Endodermal cell (in vitro differentiated cells): ENCODE data around the gene RUNX1. TPM values are rescaled to one million over a fixed set of nuclear protein-coding genes. Genes with fewer than 3 reads are reported as not detected.

Experiments
- DNase-seq: peaks from one replicate; pipeline ENCODE4 v3.0.0-alpha.2; 2017
- H3K27ac ChIP-seq: 2 replicates; pipeline ENCODE4 v1.5.1; 2013; ENCODE audit warnings: mild to moderate bottlenecking, low read depth, low read length, moderate library complexity
- H3K27me3 ChIP-seq: 2 replicates; pipeline ENCODE4 v1.6.1; 2013; ENCODE audit warnings: mild to moderate bottlenecking, low read length, moderate library complexity; ENCODE audit not compliant: insufficient read depth, control insufficient read depth, poor library complexity, severe bottlenecking
- H3K36me3 ChIP-seq: 2 replicates; pipeline ENCODE4 v1.7.0; 2013; ENCODE audit warnings: mild to moderate bottlenecking, low read length, moderate library complexity; ENCODE audit not compliant: control insufficient read depth, insufficient read depth
- H3K4me1 ChIP-seq: one replicate; pipeline ENCODE4 v1.7.0; 2013; ENCODE audit warnings: low read length; ENCODE audit not compliant: control insufficient read depth, insufficient read depth
- H3K4me3 ChIP-seq: 2 replicates; pipeline ENCODE4 v1.5.1; 2013; ENCODE audit warnings: mild to moderate bottlenecking, low read length, moderate library complexity
- H3K9ac ChIP-seq: 2 replicates; pipeline ENCODE4 v1.6.1; 2013; ENCODE audit warnings: mild to moderate bottlenecking, low read length, moderate library complexity; ENCODE audit not compliant: poor library complexity, severe bottlenecking; ENCODE audit errors: extremely low read depth
- H3K9me3 ChIP-seq: 2 replicates; pipeline ENCODE4 v1.6.1; 2013; ENCODE audit warnings: mild to moderate bottlenecking, low read length, moderate library complexity; ENCODE audit not compliant: control insufficient read depth
- H3K27ac Mint-ChIP-seq: 2 replicates; pipeline ENCODE4 v1.8.0; 2020; ENCODE audit warnings: mixed read lengths
- H3K27me3 Mint-ChIP-seq: 2 replicates; pipeline ENCODE4 v1.8.0; 2021; ENCODE audit warnings: mild to moderate bottlenecking, mixed read lengths; ENCODE audit not compliant: insufficient read depth
- H3K36me3 Mint-ChIP-seq: 2 replicates; pipeline ENCODE4 v1.8.0; 2020; ENCODE audit warnings: low read depth, mixed read lengths
- H3K4me1 Mint-ChIP-seq: 2 replicates; pipeline ENCODE4 v1.8.0; 2020; ENCODE audit warnings: mixed read lengths
- H3K4me3 Mint-ChIP-seq: 2 replicates; pipeline ENCODE4 v1.8.0; 2020; ENCODE audit warnings: mild to moderate bottlenecking, moderate library complexity, mixed read lengths
- H3K9me3 Mint-ChIP-seq: 2 replicates; pipeline ENCODE4 v1.8.0; 2020; ENCODE audit warnings: mild to moderate bottlenecking, mixed read lengths
- WGBS, 2 experiments: methylation state at CpG; one replicate each; pipeline versions ENCODE4 v1.1.5 to v1.1.7; 2013; ENCODE audit warnings: missing lambda C conversion rate in 2 of 2, mixed read lengths in 1 of 2; ENCODE audit not compliant: insufficient coverage in 1 of 2, insufficient read length in 1 of 2; 5-methylcytosine and 5-hydroxymethylcytosine counted together
- total RNA-seq, 2 donors: library from RNA; stranded (reverse); fragmentation: NEBNext Ultra II Directional in 1 of 2; extraction: Animal tissue kit (Norgen Biotek cat#: 25700) in 1 of 2; gene quantifications; 2 replicates in 1 of 2; 3 replicates in 1 of 2; pipeline ENCODE4 v1.2.1, GENCODE V29; 2021
- TF ChIP-seq, protein P1 (sequence below): fragments of 200-600 bp; sonication (generic); conservative IDR thresholded peaks from 2 replicates; pipeline ENCODE4 v1.5.0; 2021; ENCODE audit warnings: antibody characterized with exemption, mild to moderate bottlenecking

Gene RUNX1
- total RNA-seq, 2 donors from 2014 or later, result 0.31 to 2.8 TPM

- Mint-ChIP-seq H3K36me3 (no peaks in the 10 kb centered on the region), H3K27ac (no peak overlapping the region), H3K27me3 (peaks cover 8% of the 10 kb centered on the region), H3K4me1 (peaks cover 45% of the 10 kb centered on the region), H3K4me3 (no peak overlapping the region), H3K9me3 (no peaks in the 10 kb centered on the region)
- Histone ChIP-seq H3K36me3 (no peaks in the 10 kb centered on the region), H3K9me3 (no peaks in the 10 kb centered on the region), H3K9ac (no peak overlapping the region), H3K4me1 (peaks cover 4% of the 10 kb centered on the region), H3K27me3 (peaks cover 13% of the 10 kb centered on the region), H3K4me3 (no peak overlapping the region), H3K27ac (no peak overlapping the region)
- WGBS, 2 experiments, result 88% methylated on average over 1 of the region's 1 CpG; no CpG with 5 or more reads in 1 of the 2 experiments
- TF ChIP-seq, protein P1, sequence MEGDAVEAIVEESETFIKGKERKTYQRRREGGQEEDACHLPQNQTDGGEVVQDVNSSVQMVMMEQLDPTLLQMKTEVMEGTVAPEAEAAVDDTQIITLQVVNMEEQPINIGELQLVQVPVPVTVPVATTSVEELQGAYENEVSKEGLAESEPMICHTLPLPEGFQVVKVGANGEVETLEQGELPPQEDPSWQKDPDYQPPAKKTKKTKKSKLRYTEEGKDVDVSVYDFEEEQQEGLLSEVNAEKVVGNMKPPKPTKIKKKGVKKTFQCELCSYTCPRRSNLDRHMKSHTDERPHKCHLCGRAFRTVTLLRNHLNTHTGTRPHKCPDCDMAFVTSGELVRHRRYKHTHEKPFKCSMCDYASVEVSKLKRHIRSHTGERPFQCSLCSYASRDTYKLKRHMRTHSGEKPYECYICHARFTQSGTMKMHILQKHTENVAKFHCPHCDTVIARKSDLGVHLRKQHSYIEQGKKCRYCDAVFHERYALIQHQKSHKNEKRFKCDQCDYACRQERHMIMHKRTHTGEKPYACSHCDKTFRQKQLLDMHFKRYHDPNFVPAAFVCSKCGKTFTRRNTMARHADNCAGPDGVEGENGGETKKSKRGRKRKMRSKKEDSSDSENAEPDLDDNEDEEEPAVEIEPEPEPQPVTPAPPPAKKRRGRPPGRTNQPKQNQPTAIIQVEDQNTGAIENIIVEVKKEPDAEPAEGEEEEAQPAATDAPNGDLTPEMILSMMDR, result no peak
- peak; percentile 2 for DNase-seq
Measured at GRCh38 chr21:35020902-35021301, 28.2 kb downstream of the RUNX1 start.

DNA sequence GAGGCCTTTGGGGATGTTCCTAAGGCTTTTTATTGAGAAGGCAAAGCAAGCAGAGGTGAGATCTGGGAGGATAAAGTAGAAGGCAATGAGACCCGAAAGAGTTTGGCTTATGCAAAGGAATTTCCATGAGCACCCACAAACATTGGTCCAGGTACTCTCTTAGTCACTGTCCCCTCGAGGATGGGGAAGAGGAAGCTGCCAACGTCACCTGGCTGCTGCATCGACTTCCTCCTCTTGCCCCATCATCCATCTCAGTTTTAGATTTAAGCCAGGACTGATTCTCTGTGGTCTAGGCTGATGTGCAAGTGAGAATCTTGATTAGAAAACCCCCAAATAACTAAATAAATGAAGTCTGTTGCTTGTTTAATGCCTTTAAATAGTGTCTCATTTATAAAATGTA, 28.7 kb downstream of the RUNX1 start:
- no peaks in the 10 kb centered on the region for H3K36me3 Mint-ChIP-seq
- peaks cover 3% of the 10 kb centered on the region for H3K27me3 Mint-ChIP-seq
- TF ChIP-seq, protein P1, result no peak
- no peak overlapping the region for H3K4me3 Mint-ChIP-seq
- Histone ChIP-seq H3K9me3 (no peaks in the 10 kb centered on the region), H3K4me3 (no peak overlapping the region), H3K27me3 (peaks cover 8% of the 10 kb centered on the region), H3K4me1 (peaks cover 4% of the 10 kb centered on the region), H3K36me3 (no peaks in the 10 kb centered on the region), H3K27ac (no peak overlapping the region), H3K9ac (no peak overlapping the region)
- no peak overlapping the region for H3K27ac Mint-ChIP-seq
- WGBS, 2 experiments, result 83 to 88% methylated on average over 2 to 4 of the region's 4 CpGs
- H3K9me3 Mint-ChIP-seq, result no peaks in the 10 kb centered on the region
- peaks cover 45% of the 10 kb centered on the region for H3K4me1 Mint-ChIP-seq
- peak; percentile 9 for DNase-seq

- no peaks in the 10 kb centered on the region for H3K9me3 ChIP-seq
- 70 to 100% methylated on average over 3 to 9 of the region's 9 CpGs for WGBS, 2 experiments
Measured at GRCh38 chr21:35019631-35020032, 29.5 kb downstream of the RUNX1 start.

More at GRCh38 chr21:35019631-35020032, 29.5 kb downstream of the RUNX1 start:
- Histone ChIP-seq H3K27me3 (peaks cover under 1% of the 10 kb centered on the region), H3K4me1 (peaks cover 4% of the 10 kb centered on the region), H3K9ac (no peak overlapping the region), H3K27ac (no peak overlapping the region), H3K36me3 (no peaks in the 10 kb centered on the region), H3K4me3 (no peak overlapping the region)
- Mint-ChIP-seq H3K4me1 (peaks cover 45% of the 10 kb centered on the region), H3K9me3 (no peaks in the 10 kb centered on the region), H3K4me3 (peak overlapping the region; percentile 32), H3K27me3 (no peaks in the 10 kb centered on the region), H3K27ac (peak overlapping the region; percentile 26), H3K36me3 (no peaks in the 10 kb centered on the region)
- TF ChIP-seq, protein P1, result no peak
- peak; percentile 57 for DNase-seq
